Liver (tissue), 3 donors: ENCODE data around the gene PNMA8B.

Experiments
- EGR1 ChIP-seq, 2 donors: IDR thresholded peaks; 2 replicates each; pipeline ENCODE4 v1.6.1; 2016 to 2018; ENCODE audit warnings: antibody characterized with exemption in 2 of 2, low read depth in 2 of 2
- GABPA ChIP-seq, 2 donors: IDR thresholded peaks in 1 of 2; conservative IDR thresholded peaks in 1 of 2; 2 replicates each; pipeline ENCODE4 v1.6.1; 2016; ENCODE audit warnings: antibody characterized with exemption in 2 of 2, mild to moderate bottlenecking in 1 of 2, moderate library complexity in 1 of 2
- HNF4A ChIP-seq, 2 donors: conservative IDR thresholded peaks; 2 replicates each; pipeline ENCODE4 v1.6.1; 2016; ENCODE audit warnings: antibody characterized with exemption in 2 of 2, mild to moderate bottlenecking in 2 of 2
- JUND ChIP-seq, 2 donors: IDR thresholded peaks; 2 replicates each; pipeline ENCODE4 v1.6.1; 2016; ENCODE audit warnings: antibody characterized with exemption in 2 of 2
- RAD21 ChIP-seq, 2 donors: IDR thresholded peaks; 2 replicates each; pipeline ENCODE4 v1.6.1; 2016; ENCODE audit warnings: antibody characterized with exemption in 2 of 2, mild to moderate bottlenecking in 2 of 2
- RXRA ChIP-seq, 2 donors: IDR thresholded peaks; 2 replicates each; pipeline ENCODE4 v1.6.1; 2017 to 2018; ENCODE audit warnings: antibody characterized with exemption in 2 of 2, mild to moderate bottlenecking in 1 of 2
- SP1 ChIP-seq: IDR thresholded peaks from 2 replicates; pipeline ENCODE4 v1.6.1; 2018; ENCODE audit warnings: antibody characterized with exemption, mild to moderate bottlenecking
- TAF1 ChIP-seq: conservative IDR thresholded peaks from 2 replicates; pipeline ENCODE4 v1.6.1; 2016; ENCODE audit warnings: antibody characterized with exemption, mild to moderate bottlenecking
- YY1 ChIP-seq: IDR thresholded peaks from 2 replicates; pipeline ENCODE4 v1.6.1; 2016; ENCODE audit warnings: antibody characterized with exemption, mild to moderate bottlenecking
- TF ChIP-seq, protein P1 (sequence below): fragments of 150-350 bp; IDR thresholded peaks from 2 replicates; pipeline ENCODE4 v1.5.1; 2017; ENCODE audit warnings: improper control_type of control experiment, low read depth, low read length; ENCODE audit not compliant: missing input control
- TF ChIP-seq, protein P2 (sequence below): IDR thresholded peaks from 2 replicates; pipeline ENCODE4 v1.6.1; 2016; ENCODE audit warnings: antibody characterized with exemption
- TF ChIP-seq, protein P3 (sequence below): IDR thresholded peaks from 2 replicates; pipeline ENCODE4 v1.6.1; 2016; ENCODE audit warnings: antibody characterized with exemption, mild to moderate bottlenecking
- TF ChIP-seq, protein P4 (sequence below): IDR thresholded peaks from 2 replicates; pipeline ENCODE4 v1.6.1; 2016; ENCODE audit warnings: antibody characterized with exemption
- donor health status: healthy.
- donor health status: healthy.

DNA sequence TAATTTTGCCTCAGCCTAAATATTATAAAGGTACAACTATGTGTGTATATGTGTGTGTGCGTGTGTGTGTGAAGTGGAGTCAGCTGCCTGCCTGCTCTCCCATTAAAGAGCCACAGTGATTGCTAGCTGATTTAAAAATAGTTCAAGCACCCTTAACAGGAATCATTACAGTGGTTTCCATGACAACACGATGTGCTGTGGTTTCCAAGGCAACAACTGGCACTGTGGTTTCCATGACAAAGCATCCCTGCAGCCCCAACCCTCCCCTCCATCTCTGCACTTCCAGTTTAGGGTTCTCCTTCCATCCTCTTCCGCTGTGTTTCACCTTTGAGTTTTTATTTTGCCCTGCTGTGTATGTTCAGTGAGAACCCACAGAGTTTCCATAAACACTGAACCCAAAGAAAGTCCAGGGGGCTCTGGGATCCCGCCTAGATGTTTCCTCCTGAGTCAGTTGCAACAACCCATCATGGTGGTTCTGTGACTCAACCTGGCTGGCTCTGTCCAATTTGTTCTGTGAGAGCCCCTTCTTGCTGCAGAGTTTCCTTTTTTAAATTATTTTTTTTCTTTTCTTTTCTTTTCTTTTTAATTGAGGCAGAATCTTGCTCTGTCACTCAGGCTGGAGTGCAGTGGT lies 17.2 kb downstream of the PNMA8B start:
- TF ChIP-seq YY1 (no peak), RAD21 (IDR thresholded peaks at IDR 0.05) (no peak), TAF1 (no peak), RXRA (IDR thresholded peaks at IDR 0.05) (no peak), SP1 (no peak), JUND (IDR thresholded peaks at IDR 0.05) (no peak), GABPA (IDR thresholded peaks at IDR 0.05 in 1 of 2, conservative IDR thresholded peaks at IDR 0.05 in 1 of 2) (no peak), HNF4A (conservative IDR thresholded peaks at IDR 0.05) (no peak), EGR1 (IDR thresholded peaks at IDR 0.05; ENCODE audit: low read depth in 2 of 2) (no peak)
- TF ChIP-seq, protein P1, sequence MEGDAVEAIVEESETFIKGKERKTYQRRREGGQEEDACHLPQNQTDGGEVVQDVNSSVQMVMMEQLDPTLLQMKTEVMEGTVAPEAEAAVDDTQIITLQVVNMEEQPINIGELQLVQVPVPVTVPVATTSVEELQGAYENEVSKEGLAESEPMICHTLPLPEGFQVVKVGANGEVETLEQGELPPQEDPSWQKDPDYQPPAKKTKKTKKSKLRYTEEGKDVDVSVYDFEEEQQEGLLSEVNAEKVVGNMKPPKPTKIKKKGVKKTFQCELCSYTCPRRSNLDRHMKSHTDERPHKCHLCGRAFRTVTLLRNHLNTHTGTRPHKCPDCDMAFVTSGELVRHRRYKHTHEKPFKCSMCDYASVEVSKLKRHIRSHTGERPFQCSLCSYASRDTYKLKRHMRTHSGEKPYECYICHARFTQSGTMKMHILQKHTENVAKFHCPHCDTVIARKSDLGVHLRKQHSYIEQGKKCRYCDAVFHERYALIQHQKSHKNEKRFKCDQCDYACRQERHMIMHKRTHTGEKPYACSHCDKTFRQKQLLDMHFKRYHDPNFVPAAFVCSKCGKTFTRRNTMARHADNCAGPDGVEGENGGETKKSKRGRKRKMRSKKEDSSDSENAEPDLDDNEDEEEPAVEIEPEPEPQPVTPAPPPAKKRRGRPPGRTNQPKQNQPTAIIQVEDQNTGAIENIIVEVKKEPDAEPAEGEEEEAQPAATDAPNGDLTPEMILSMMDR: no peak
- TF ChIP-seq, protein P2, sequence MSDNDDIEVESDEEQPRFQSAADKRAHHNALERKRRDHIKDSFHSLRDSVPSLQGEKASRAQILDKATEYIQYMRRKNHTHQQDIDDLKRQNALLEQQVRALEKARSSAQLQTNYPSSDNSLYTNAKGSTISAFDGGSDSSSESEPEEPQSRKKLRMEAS: no peak
- TF ChIP-seq, protein P3, sequence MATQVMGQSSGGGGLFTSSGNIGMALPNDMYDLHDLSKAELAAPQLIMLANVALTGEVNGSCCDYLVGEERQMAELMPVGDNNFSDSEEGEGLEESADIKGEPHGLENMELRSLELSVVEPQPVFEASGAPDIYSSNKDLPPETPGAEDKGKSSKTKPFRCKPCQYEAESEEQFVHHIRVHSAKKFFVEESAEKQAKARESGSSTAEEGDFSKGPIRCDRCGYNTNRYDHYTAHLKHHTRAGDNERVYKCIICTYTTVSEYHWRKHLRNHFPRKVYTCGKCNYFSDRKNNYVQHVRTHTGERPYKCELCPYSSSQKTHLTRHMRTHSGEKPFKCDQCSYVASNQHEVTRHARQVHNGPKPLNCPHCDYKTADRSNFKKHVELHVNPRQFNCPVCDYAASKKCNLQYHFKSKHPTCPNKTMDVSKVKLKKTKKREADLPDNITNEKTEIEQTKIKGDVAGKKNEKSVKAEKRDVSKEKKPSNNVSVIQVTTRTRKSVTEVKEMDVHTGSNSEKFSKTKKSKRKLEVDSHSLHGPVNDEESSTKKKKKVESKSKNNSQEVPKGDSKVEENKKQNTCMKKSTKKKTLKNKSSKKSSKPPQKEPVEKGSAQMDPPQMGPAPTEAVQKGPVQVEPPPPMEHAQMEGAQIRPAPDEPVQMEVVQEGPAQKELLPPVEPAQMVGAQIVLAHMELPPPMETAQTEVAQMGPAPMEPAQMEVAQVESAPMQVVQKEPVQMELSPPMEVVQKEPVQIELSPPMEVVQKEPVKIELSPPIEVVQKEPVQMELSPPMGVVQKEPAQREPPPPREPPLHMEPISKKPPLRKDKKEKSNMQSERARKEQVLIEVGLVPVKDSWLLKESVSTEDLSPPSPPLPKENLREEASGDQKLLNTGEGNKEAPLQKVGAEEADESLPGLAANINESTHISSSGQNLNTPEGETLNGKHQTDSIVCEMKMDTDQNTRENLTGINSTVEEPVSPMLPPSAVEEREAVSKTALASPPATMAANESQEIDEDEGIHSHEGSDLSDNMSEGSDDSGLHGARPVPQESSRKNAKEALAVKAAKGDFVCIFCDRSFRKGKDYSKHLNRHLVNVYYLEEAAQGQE: no peak
- TF ChIP-seq, protein P4, sequence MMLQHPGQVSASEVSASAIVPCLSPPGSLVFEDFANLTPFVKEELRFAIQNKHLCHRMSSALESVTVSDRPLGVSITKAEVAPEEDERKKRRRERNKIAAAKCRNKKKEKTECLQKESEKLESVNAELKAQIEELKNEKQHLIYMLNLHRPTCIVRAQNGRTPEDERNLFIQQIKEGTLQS: no peak
